ENCODE data around the gene GGT7. TPM values are rescaled to one million over a fixed set of nuclear protein-coding genes. Genes with fewer than 3 reads are reported as not detected.

GGT7 gene, protein sequence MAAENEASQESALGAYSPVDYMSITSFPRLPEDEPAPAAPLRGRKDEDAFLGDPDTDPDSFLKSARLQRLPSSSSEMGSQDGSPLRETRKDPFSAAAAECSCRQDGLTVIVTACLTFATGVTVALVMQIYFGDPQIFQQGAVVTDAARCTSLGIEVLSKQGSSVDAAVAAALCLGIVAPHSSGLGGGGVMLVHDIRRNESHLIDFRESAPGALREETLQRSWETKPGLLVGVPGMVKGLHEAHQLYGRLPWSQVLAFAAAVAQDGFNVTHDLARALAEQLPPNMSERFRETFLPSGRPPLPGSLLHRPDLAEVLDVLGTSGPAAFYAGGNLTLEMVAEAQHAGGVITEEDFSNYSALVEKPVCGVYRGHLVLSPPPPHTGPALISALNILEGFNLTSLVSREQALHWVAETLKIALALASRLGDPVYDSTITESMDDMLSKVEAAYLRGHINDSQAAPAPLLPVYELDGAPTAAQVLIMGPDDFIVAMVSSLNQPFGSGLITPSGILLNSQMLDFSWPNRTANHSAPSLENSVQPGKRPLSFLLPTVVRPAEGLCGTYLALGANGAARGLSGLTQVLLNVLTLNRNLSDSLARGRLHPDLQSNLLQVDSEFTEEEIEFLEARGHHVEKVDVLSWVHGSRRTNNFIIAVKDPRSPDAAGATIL
- polyA plus RNA-seq (2013), result 9.2 TPM

DNA sequence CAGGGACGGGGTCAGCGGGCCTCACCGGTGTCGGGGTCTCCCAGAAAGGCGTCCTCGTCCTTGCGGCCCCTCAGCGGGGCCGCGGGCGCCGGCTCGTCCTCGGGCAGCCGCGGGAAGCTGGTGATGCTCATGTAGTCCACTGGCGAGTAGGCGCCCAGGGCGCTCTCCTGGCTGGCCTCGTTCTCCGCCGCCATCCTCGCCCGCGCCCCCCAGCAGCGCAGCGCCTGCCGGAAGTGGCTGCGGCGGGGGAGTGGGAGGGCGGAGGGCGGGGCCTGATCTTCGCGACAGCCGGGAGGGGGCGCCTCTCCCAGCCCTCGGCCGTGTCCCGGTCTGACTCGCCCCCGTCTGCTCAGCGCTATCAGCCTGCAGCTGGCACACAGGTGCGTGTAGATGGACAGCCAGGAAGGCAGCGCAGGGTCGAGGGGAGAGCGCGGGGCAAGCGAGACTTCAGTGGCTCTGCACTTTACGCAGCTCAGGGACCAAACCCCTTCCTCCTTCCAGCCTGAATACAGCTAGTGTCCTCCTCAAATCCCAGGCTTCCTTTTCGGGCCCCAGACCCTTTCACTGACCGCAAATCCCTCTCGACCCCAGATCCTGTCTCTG lies at the start of gene GGT7:
TSS of gene GGT7 (minus strand) at position 235 of the 603 bp plus-strand sequence. CDS start at position 194, 41 bp downstream.
- Histone ChIP-seq H3K36me3 (ENCODE audit: control insufficient read depth in 4 of 4, insufficient read depth in 4 of 4, low read length in 3 of 4) (no peaks in the 10 kb centered on the region), H3K27me3 (replicated peaks in 2 of 5; ENCODE audit: control insufficient read depth in 4 of 5, insufficient read depth in 5 of 5, low read length in 4 of 5) (peaks cover 0 to 3% (median 0%) of the 10 kb centered on the region in 5 experiments), H3K4me3 (ENCODE audit: control insufficient read depth in 1 of 7, extremely low read depth in 1 of 7, insufficient read depth in 4 of 7, low read depth in 2 of 7, low read length in 6 of 7) (peak within 1 kb of the TSS; percentile 31 to 75 (median 61)), H3K27ac (ENCODE audit: insufficient read depth in 1 of 2, low read depth in 1 of 2, low read length in 2 of 2, poor library complexity in 1 of 2, severe bottlenecking in 2 of 2) (no peak within 1 kb of the TSS), H3K4me1 (ENCODE audit: control extremely low read depth in 1 of 4, control insufficient read depth in 4 of 4, insufficient read depth in 4 of 4, low read length in 3 of 4) (peaks cover 5 to 43% (median 32%) of the 10 kb centered on the region in 4 experiments), H3K9me3 (ENCODE audit: control extremely low read depth in 1 of 5, control insufficient read depth in 4 of 5, insufficient read depth in 2 of 5, low read depth in 1 of 5, low read length in 4 of 5) (no peaks in the 10 kb centered on the region)
- peak; percentile 69 to 83 (median 81) for DNase-seq
- ChIA-PET CTCF (interaction anchor here (0.6 to 6.1 kb wide), 12 partner anchors 10 to 90 kb away, joined by 3 to 87 read pairs (median 4); partner anchors contain the start of genes GSS and MYH7B), POLR2A (interaction anchor here (0.5 kb wide), 1 partner anchor 69 kb away, joined by 3 read pairs; no protein-coding TSS in a partner anchor)
- under 1% methylated on average over 51 of the region's 52 CpGs for WGBS (ENCODE audit: insufficient coverage)

DNA sequence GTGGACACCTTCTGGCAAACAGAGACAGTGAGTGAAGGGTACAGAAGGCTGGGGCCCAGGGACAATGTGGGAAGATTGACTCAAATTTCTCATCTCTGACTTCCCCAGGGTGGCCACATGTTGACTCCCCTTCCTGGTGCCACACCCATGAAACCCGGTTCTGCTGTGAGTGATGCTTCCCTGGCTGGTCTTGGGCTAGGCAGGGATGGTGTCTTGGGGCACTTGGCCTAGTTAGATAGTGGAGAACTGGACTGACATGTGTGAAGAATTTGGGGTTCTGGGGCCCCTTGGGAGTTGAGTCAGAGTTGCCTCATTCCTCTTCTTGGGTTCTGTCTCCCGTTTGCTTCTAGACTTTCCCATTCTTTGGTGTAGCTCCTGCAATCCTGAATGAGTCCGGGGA lies 48.8 kb upstream of the GGT7 start:
- Histone ChIP-seq H3K4me1 (ENCODE audit: control extremely low read depth in 1 of 4, control insufficient read depth in 4 of 4, insufficient read depth in 4 of 4, low read length in 3 of 4) (peaks cover 0 to 8% (median 3%) of the 10 kb centered on the region in 4 experiments), H3K27ac (ENCODE audit: insufficient read depth in 1 of 2, low read depth in 1 of 2, low read length in 2 of 2, poor library complexity in 1 of 2, severe bottlenecking in 2 of 2) (no peak overlapping the region), H3K9me3 (ENCODE audit: control extremely low read depth in 1 of 5, control insufficient read depth in 4 of 5, insufficient read depth in 2 of 5, low read depth in 1 of 5, low read length in 4 of 5) (peaks cover 0 to 6% (median 0%) of the 10 kb centered on the region in 5 experiments), H3K27me3 (replicated peaks in 2 of 5; ENCODE audit: control insufficient read depth in 4 of 5, insufficient read depth in 5 of 5, low read length in 4 of 5) (no peaks in the 10 kb centered on the region), H3K4me3 (ENCODE audit: control insufficient read depth in 1 of 7, extremely low read depth in 1 of 7, insufficient read depth in 4 of 7, low read depth in 2 of 7, low read length in 6 of 7) (no peak overlapping the region), H3K36me3 (ENCODE audit: control insufficient read depth in 4 of 4, insufficient read depth in 4 of 4, low read length in 3 of 4) (peaks cover 0 to 83% (median 45%) of the 10 kb centered on the region in 4 experiments)
- ChIA-PET POLR2A (no interaction called here), CTCF (no interaction called here)
- no peak for DNase-seq
- 94% methylated on average over 3 of the region's 3 CpGs for WGBS (ENCODE audit: insufficient coverage)

DNA sequence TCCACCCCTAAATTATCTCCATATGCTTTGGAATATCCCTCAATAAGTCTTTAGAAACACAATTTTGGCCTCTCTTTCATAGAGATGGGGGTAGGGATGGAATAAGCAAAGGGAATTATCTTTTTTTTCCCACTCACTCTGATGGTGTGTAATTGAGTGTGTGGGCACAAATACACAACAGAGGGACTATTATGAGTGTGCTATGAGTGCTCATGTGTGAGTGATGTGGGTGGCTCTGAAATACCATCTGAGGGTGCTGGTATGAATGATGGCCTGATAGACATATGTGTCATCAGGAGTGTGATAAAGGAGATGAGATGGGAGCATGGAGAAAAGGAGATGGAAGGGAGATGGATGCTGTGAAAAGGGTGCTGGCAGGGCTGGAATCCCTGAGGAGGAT lies 47.4 kb upstream of the GGT7 start:
- no peak overlapping the region for H3K27ac ChIP-seq (ENCODE audit: insufficient read depth in 1 of 2, low read depth in 1 of 2, low read length in 2 of 2, poor library complexity in 1 of 2, severe bottlenecking in 2 of 2)
- H3K9me3 ChIP-seq (ENCODE audit: control extremely low read depth in 1 of 5, control insufficient read depth in 4 of 5, insufficient read depth in 2 of 5, low read depth in 1 of 5, low read length in 4 of 5), result peaks cover 0 to 6% (median 0%) of the 10 kb centered on the region in 5 experiments
- no peaks in the 10 kb centered on the region for H3K4me1 ChIP-seq (ENCODE audit: control extremely low read depth in 1 of 4, control insufficient read depth in 4 of 4, insufficient read depth in 4 of 4, low read length in 3 of 4)
- no peak for DNase-seq
- ChIA-PET CTCF (interaction anchor here (1.0 to 1.5 kb wide), 2 partner anchors 12 to 46 kb away, joined by 3 to 4 read pairs; no protein-coding TSS in a partner anchor), POLR2A (no interaction called here)
- H3K4me3 ChIP-seq (ENCODE audit: control insufficient read depth in 1 of 7, extremely low read depth in 1 of 7, insufficient read depth in 4 of 7, low read depth in 2 of 7, low read length in 6 of 7), result no peak overlapping the region
- no peaks in the 10 kb centered on the region for H3K27me3 ChIP-seq (replicated peaks in 2 of 5; ENCODE audit: control insufficient read depth in 4 of 5, insufficient read depth in 5 of 5, low read length in 4 of 5)
- H3K36me3 ChIP-seq (ENCODE audit: control insufficient read depth in 4 of 4, insufficient read depth in 4 of 4, low read length in 3 of 4), result peaks cover 0 to 74% (median 33%) of the 10 kb centered on the region in 4 experiments

DNA sequence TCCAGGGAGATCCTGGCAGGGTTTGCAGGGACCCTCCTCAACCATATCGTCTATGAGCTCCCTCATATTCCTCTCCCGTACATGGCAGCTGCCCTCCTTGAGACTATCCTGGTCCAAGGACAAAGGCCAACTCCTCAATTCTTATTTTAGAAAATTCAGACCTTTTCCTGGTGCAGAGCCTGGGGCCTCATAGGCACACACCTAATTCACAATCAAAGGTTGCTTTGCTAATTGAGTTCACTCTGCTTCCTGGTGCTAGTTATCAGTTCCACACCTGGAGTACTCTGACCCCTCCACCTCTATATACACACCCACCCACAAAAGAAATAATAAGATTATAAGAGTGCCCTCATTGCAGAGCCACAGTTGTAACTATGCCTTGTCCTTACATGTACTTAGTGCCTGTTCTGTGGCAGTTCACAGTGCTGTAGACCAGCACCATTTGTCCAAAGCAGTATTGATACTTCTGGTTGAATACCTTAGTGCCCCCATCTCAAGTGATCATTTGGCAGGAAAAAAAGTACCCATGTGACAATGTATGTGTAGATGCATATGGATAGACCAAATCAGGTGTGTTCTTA lies 44.2 kb upstream of the GGT7 start:
- H3K27ac ChIP-seq (ENCODE audit: insufficient read depth in 1 of 2, low read depth in 1 of 2, low read length in 2 of 2, poor library complexity in 1 of 2, severe bottlenecking in 2 of 2), result no peak overlapping the region
- H3K27me3 ChIP-seq (replicated peaks in 2 of 5; ENCODE audit: control insufficient read depth in 4 of 5, insufficient read depth in 5 of 5, low read length in 4 of 5), result no peaks in the 10 kb centered on the region
- H3K9me3 ChIP-seq (ENCODE audit: control extremely low read depth in 1 of 5, control insufficient read depth in 4 of 5, insufficient read depth in 2 of 5, low read depth in 1 of 5, low read length in 4 of 5), result no peaks in the 10 kb centered on the region
- DNase-seq, result no peak
- CTCF ChIA-PET, result interaction anchor here (1.2 kb wide), 1 partner anchor 42 kb away, joined by 4 read pairs; no protein-coding TSS in a partner anchor
- peaks cover 0 to 71% (median 20%) of the 10 kb centered on the region in 4 experiments for H3K36me3 ChIP-seq (ENCODE audit: control insufficient read depth in 4 of 4, insufficient read depth in 4 of 4, low read length in 3 of 4)
- no peaks in the 10 kb centered on the region for H3K4me1 ChIP-seq (ENCODE audit: control extremely low read depth in 1 of 4, control insufficient read depth in 4 of 4, insufficient read depth in 4 of 4, low read length in 3 of 4)
- WGBS (ENCODE audit: insufficient coverage), result 93% methylated on average over 2 of the region's 2 CpGs
- POLR2A ChIA-PET, result no interaction called here
- H3K4me3 ChIP-seq (ENCODE audit: control insufficient read depth in 1 of 7, extremely low read depth in 1 of 7, insufficient read depth in 4 of 7, low read depth in 2 of 7, low read length in 6 of 7), result no peak overlapping the region

DNA sequence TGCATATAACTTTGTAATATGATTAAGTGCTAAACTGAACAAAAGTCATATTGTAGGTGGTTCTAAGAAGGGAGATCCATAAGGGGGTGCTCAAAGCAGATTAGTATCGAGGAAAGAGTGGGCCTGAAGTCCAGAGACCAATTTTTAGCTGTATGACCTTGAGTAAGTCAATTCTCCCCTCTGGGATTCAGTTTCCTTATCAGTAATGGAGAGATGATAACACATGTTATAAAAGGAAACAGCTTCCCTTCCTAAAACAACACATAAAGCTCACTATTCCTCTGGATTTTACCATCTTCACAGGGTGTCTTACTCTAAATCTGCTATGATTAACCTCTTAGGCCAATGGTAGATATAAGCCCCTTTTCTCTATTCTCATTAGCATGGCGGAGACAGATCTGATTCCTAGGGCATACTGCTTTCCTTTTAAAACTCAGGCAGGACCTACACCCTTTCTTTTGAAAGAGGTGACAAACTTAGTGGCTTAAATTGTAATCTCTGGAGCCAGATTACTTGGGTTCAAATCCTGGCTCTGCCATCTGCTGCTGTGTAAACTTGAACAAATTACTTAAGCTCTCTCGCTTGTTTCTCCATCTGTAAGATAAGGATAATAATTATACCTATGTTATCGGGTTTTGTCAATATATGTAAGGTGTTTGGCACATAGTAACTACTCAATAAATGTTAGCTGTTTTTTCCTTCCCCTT lies 43.2 kb upstream of the GGT7 start:
- no peaks in the 10 kb centered on the region for H3K4me1 ChIP-seq (ENCODE audit: control extremely low read depth in 1 of 4, control insufficient read depth in 4 of 4, insufficient read depth in 4 of 4, low read length in 3 of 4)
- peaks cover 0 to 61% (median 12%) of the 10 kb centered on the region in 4 experiments for H3K36me3 ChIP-seq (ENCODE audit: control insufficient read depth in 4 of 4, insufficient read depth in 4 of 4, low read length in 3 of 4)
- WGBS (ENCODE audit: insufficient coverage), result 100% methylated on average over 2 of the region's 4 CpGs
- ChIA-PET CTCF (no interaction called here), POLR2A (no interaction called here)
- no peak overlapping the region for H3K4me3 ChIP-seq (ENCODE audit: control insufficient read depth in 1 of 7, extremely low read depth in 1 of 7, insufficient read depth in 4 of 7, low read depth in 2 of 7, low read length in 6 of 7)
- H3K9me3 ChIP-seq (ENCODE audit: control extremely low read depth in 1 of 5, control insufficient read depth in 4 of 5, insufficient read depth in 2 of 5, low read depth in 1 of 5, low read length in 4 of 5), result no peaks in the 10 kb centered on the region
- DNase-seq, result no peak
- H3K27ac ChIP-seq (ENCODE audit: insufficient read depth in 1 of 2, low read depth in 1 of 2, low read length in 2 of 2, poor library complexity in 1 of 2, severe bottlenecking in 2 of 2), result no peak overlapping the region
- H3K27me3 ChIP-seq (replicated peaks in 2 of 5; ENCODE audit: control insufficient read depth in 4 of 5, insufficient read depth in 5 of 5, low read length in 4 of 5), result no peaks in the 10 kb centered on the region

DNA sequence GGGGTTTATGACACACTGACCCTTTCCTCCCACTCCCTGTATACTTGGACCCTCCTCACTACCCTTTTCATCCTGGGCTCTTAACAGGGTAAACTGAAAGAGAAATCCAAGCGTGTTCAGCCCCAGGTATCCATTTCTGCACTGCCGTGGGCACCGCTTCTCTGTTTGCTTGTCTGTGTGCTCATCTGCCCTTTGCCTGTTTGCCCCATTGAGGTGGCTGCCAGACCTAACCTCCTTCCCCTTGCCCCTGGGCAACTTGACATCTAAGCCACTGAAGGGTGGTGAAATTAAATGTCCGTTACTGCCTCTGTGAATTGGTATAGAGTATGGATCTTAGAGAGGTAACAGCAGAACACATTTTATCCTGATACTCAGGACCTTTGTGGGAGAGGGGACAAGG lies 42.5 kb upstream of the GGT7 start:
- H3K36me3 ChIP-seq (ENCODE audit: control insufficient read depth in 4 of 4, insufficient read depth in 4 of 4, low read length in 3 of 4), result peaks cover 0 to 54% (median 6%) of the 10 kb centered on the region in 4 experiments
- H3K4me3 ChIP-seq (ENCODE audit: control insufficient read depth in 1 of 7, extremely low read depth in 1 of 7, insufficient read depth in 4 of 7, low read depth in 2 of 7, low read length in 6 of 7), result no peak overlapping the region
- 100% methylated on average over 4 of the region's 4 CpGs for WGBS (ENCODE audit: insufficient coverage)
- POLR2A ChIA-PET, result no interaction called here
- H3K9me3 ChIP-seq (ENCODE audit: control extremely low read depth in 1 of 5, control insufficient read depth in 4 of 5, insufficient read depth in 2 of 5, low read depth in 1 of 5, low read length in 4 of 5), result no peaks in the 10 kb centered on the region
- no peaks in the 10 kb centered on the region for H3K4me1 ChIP-seq (ENCODE audit: control extremely low read depth in 1 of 4, control insufficient read depth in 4 of 4, insufficient read depth in 4 of 4, low read length in 3 of 4)
- H3K27me3 ChIP-seq (replicated peaks in 2 of 5; ENCODE audit: control insufficient read depth in 4 of 5, insufficient read depth in 5 of 5, low read length in 4 of 5), result no peaks in the 10 kb centered on the region
- CTCF ChIA-PET, result no interaction called here
- H3K27ac ChIP-seq (ENCODE audit: insufficient read depth in 1 of 2, low read depth in 1 of 2, low read length in 2 of 2, poor library complexity in 1 of 2, severe bottlenecking in 2 of 2), result no peak overlapping the region
- no peak for DNase-seq
